ENCODE measurements around the gene SCUBE1. TPM values are rescaled to one million over a fixed set of nuclear protein-coding genes. Genes with fewer than 3 reads are reported as not detected.

The SCUBE1 gene
- total and polyA plus RNA-seq, 2 of the 8 experiments (the other 6 are each of a cell fraction or from before 2014, with no cell fraction given) = 2.3 to 4.9 TPM

- TF ChIP-seq JUND (IDR thresholded peaks at IDR 0.05; ENCODE audit: low read length) = no peak
Observed at GRCh38 chr22:43156413-43156812, 186.8 kb downstream of the SCUBE1 start (continued).
